ENCODE measurements around the gene DYSF. TPM values are rescaled to one million over a fixed set of nuclear protein-coding genes. Genes with fewer than 3 reads are reported as not detected.
A peak's percentile ranks its signal among the peaks of the same experiment; 100 is the strongest.

Gene DYSF
- polyA plus RNA-seq, 1 donor (not counting 4 experiments of a cell fraction or from before 2014, with no cell fraction given): 8.2 TPM

DNA sequence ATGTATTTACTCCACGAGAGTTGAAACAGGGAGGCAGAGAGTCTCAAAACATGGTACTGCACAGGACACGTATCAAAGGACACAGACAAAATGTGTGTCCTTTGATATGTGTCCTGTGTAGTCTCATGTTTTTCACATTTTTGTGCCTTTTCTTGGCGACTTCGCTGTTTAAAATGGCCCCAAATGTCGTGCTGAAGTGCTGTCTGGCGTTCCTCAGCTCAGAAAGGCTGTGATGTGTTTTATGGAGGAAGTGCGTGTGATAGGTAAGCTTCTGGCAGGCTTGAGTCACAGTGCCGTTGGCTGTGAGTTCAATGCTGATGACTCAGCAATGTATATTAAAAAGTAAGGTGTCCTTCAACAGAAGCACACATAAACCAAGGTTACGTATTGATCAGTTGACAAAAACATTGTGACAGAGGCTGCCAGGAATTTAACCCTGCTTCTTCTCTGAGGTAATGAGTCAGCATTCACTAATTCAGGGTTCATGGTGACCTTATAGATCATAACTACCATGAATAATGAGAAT, 78.2 kb downstream of the DYSF start:
- Histone ChIP-seq H3K4me3 (ENCODE audit: control insufficient read depth in 2 of 3, extremely low read depth in 1 of 3, insufficient read depth in 2 of 3, low read depth in 1 of 3, low read length in 3 of 3) (no peak overlapping the region), H3K9me1 (ENCODE audit: control insufficient read depth, extremely low read depth, insufficient read depth, low read length) (no peaks in the 10 kb centered on the region), H3K79me2 (ENCODE audit: control insufficient read depth, insufficient read depth, low read length) (no peaks in the 10 kb centered on the region), H2AFZ (ENCODE audit: control insufficient read depth, low read length) (no peak overlapping the region), H3K27ac (ENCODE audit: control insufficient read depth, insufficient read depth, low read length) (peak overlapping the region; percentile 68), H3K4me2 (ENCODE audit: control insufficient read depth, extremely low read depth, insufficient read depth, low read depth, low read length) (no peak overlapping the region), H3K9ac (ENCODE audit: control insufficient read depth, extremely low read depth, insufficient read depth, low read length) (peak overlapping the region; percentile 24), H4K20me1 (ENCODE audit: control insufficient read depth, extremely low read depth, insufficient read depth, low read length) (no peaks in the 10 kb centered on the region), H3K9me3 (ENCODE audit: control insufficient read depth, low read depth, low read length) (no peaks in the 10 kb centered on the region), H3K27me3 (ENCODE audit: control insufficient read depth, extremely low read depth, insufficient read depth, low read length) (no peaks in the 10 kb centered on the region), H3K36me3 (ENCODE audit: control insufficient read depth in 2 of 2, extremely low read depth in 1 of 2, insufficient read depth in 2 of 2, low read length in 2 of 2) (no peaks in the 10 kb centered on the region), H3K4me1 (ENCODE audit: control insufficient read depth, extremely low read depth, insufficient read depth, low read length) (peaks cover 32% of the 10 kb centered on the region)
- TF ChIP-seq CTCF (optimal IDR thresholded peaks at IDR 0.05 in 1 of 3, IDR thresholded peaks at IDR 0.05 in 1 of 3, conservative IDR thresholded peaks at IDR 0.05 in 1 of 3; ENCODE audit: extremely low read depth in 1 of 3, insufficient read depth in 2 of 3, low read length in 3 of 3) (no peak), EZH2 (IDR thresholded peaks at IDR 0.05; ENCODE audit: low read length) (no peak)
- dilution Hi-C loops (cut with MboI; ENCODE audit: extremely low pct_ligation_motif_present, low sequenced_read_pairs): no loop called here
- DNase-seq (ENCODE audit: low read depth, low spot score): peak; percentile 86
- FAIRE-seq: peak; percentile 98

DNA sequence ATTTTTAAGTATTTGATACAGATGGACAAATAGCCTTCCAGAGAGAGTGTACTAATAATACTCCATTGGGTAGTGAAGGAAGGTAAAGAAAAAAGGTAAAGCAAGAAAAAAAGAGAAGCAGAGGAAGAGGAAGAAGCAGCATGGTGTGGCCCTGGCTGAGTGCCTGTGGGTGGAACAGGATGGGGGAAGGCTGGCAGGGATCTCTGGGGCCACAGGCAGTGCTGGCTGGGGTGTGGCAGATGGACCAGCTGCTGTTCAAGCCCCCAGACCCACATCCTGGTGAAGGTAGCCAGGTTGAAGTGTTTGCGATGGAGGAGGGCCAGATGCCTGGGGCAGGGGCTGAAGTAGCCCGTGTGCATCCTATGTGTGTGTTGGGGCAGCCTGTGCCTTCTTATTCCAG, 79.0 kb downstream of the DYSF start:
- TF ChIP-seq EZH2 (IDR thresholded peaks at IDR 0.05; ENCODE audit: low read length) (no peak), CTCF (optimal IDR thresholded peaks at IDR 0.05 in 1 of 3, IDR thresholded peaks at IDR 0.05 in 1 of 3, conservative IDR thresholded peaks at IDR 0.05 in 1 of 3; ENCODE audit: extremely low read depth in 1 of 3, insufficient read depth in 2 of 3, low read length in 3 of 3) (no peak)
- Histone ChIP-seq H3K9ac (ENCODE audit: control insufficient read depth, extremely low read depth, insufficient read depth, low read length) (no peak overlapping the region), H3K9me3 (ENCODE audit: control insufficient read depth, low read depth, low read length) (no peaks in the 10 kb centered on the region), H3K4me3 (ENCODE audit: control insufficient read depth in 2 of 3, extremely low read depth in 1 of 3, insufficient read depth in 2 of 3, low read depth in 1 of 3, low read length in 3 of 3) (no peak overlapping the region), H4K20me1 (ENCODE audit: control insufficient read depth, extremely low read depth, insufficient read depth, low read length) (no peaks in the 10 kb centered on the region), H3K27ac (ENCODE audit: control insufficient read depth, insufficient read depth, low read length) (peak overlapping the region; percentile 19), H3K36me3 (ENCODE audit: control insufficient read depth in 2 of 2, extremely low read depth in 1 of 2, insufficient read depth in 2 of 2, low read length in 2 of 2) (no peaks in the 10 kb centered on the region), H3K4me1 (ENCODE audit: control insufficient read depth, extremely low read depth, insufficient read depth, low read length) (peaks cover 36% of the 10 kb centered on the region), H3K27me3 (ENCODE audit: control insufficient read depth, extremely low read depth, insufficient read depth, low read length) (no peaks in the 10 kb centered on the region), H3K4me2 (ENCODE audit: control insufficient read depth, extremely low read depth, insufficient read depth, low read depth, low read length) (no peak overlapping the region), H3K79me2 (ENCODE audit: control insufficient read depth, insufficient read depth, low read length) (no peaks in the 10 kb centered on the region), H2AFZ (ENCODE audit: control insufficient read depth, low read length) (no peak overlapping the region), H3K9me1 (ENCODE audit: control insufficient read depth, extremely low read depth, insufficient read depth, low read length) (no peaks in the 10 kb centered on the region)
- FAIRE-seq: no peak
- no peak for DNase-seq (ENCODE audit: low read depth, low spot score)
- dilution Hi-C loops (cut with MboI; ENCODE audit: extremely low pct_ligation_motif_present, low sequenced_read_pairs): no loop called here

All from keratinocyte (primary cell).